Mucosa of rectum (tissue), 2 donors: ENCODE results near the gene CADM1.

Experiments used
- H3K27ac ChIP-seq, 2 donors: one replicate each; pipeline ENCODE4 v1.7.0; 2013; ENCODE audit warnings: inconsistent platforms in 2 of 2, low read depth in 2 of 2, low read length in 2 of 2
- H3K27me3 ChIP-seq, 2 donors: one replicate each; pipeline ENCODE4 v1.7.0; 2013; ENCODE audit warnings: low read length in 2 of 2; ENCODE audit not compliant: control insufficient read depth in 2 of 2, insufficient read depth in 2 of 2
- H3K36me3 ChIP-seq, 2 donors: one replicate each; pipeline ENCODE4 v1.7.0; 2013; ENCODE audit warnings: low read length in 2 of 2; ENCODE audit not compliant: control insufficient read depth in 2 of 2, insufficient read depth in 2 of 2
- H3K4me1 ChIP-seq, 2 donors: one replicate each; pipeline ENCODE4 v1.7.0; 2013; ENCODE audit warnings: low read length in 2 of 2, mild to moderate bottlenecking in 1 of 2; ENCODE audit not compliant: control insufficient read depth in 2 of 2, insufficient read depth in 2 of 2
- H3K4me3 ChIP-seq, 2 donors: one replicate each; pipeline ENCODE4 v1.7.0; 2013; ENCODE audit warnings: low read length in 2 of 2
- H3K9ac ChIP-seq, 2 donors: one replicate each; pipeline ENCODE4 v1.7.0; 2013; ENCODE audit warnings: low read length in 2 of 2, low read depth in 1 of 2, mild to moderate bottlenecking in 1 of 2
- H3K9me3 ChIP-seq, 2 donors: one replicate each; pipeline ENCODE4 v1.7.0; 2013; ENCODE audit warnings: low read length in 2 of 2; ENCODE audit not compliant: control insufficient read depth in 2 of 2
- donor health status: healthy.
- donor health status: Normal muscosa, but diverticular disease.

CADM1 gene

DNA sequence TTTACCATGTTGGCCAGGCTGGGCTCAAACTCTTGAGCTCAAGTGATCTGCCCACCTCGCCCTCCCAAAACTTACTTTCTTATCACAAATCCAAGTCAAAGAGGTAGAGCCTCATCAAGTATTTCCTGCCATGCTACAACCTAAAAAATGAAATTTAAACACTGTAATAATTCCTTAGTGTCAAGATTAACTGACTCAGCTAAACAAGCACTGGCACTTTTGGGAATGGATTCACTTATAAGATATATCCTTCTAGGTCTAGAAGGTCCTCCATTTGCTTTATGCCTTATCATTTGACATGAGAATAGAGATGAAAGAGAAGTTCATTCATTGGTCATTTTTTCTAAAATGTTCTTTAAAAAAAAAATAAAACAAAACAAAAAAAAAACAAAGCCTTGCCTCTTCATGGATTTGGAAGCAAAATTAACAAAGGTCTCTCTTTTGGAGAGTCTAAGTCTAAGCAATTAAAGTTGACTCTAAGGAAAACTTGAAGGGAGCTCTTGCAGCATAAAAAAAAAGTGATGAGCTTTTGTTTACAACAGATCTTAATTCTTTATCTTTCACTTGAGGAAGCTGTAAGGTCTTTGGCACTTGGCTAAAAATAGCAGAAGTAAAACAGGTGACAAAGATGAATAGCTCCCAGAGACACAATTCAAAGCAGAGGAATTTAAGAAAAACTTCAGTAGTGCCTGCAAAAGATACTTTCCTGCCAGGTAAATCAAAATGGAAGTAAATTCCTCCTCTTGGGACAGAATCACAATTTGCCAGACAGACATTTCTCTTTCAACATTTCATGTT, 50.3 kb downstream of the CADM1 start:
- Histone ChIP-seq H3K9me3 (no peaks in the 10 kb centered on the region), H3K4me3 (no peak overlapping the region), H3K36me3 (no peaks in the 10 kb centered on the region), H3K9ac (no peak overlapping the region), H3K27ac (no peak overlapping the region), H3K27me3 (no peaks in the 10 kb centered on the region), H3K4me1 (peaks cover 0 to 5% of the 10 kb centered on the region in 2 donors)

GRCh38 chr11:115452241-115452640, 52.0 kb downstream of the CADM1 start:
- Histone ChIP-seq H3K4me3 (no peak overlapping the region), H3K27me3 (no peaks in the 10 kb centered on the region), H3K4me1 (peaks cover 0 to 5% of the 10 kb centered on the region in 2 donors), H3K27ac (no peak overlapping the region), H3K36me3 (no peaks in the 10 kb centered on the region), H3K9ac (no peak overlapping the region), H3K9me3 (peaks cover 5 to 7% of the 10 kb centered on the region in 2 donors)

- H3K4me1 ChIP-seq = peaks cover 0 to 5% of the 10 kb centered on the region in 2 donors
- H3K27ac ChIP-seq = no peak overlapping the region
- no peaks in the 10 kb centered on the region for H3K36me3 ChIP-seq
- no peak overlapping the region for H3K4me3 ChIP-seq
- H3K27me3 ChIP-seq = no peaks in the 10 kb centered on the region
- H3K9me3 ChIP-seq = peaks cover 10 to 11% of the 10 kb centered on the region in 2 donors
- H3K9ac ChIP-seq = no peak overlapping the region
These were observed 53.7 kb downstream of the CADM1 start for GRCh38 chr11:115450519-115450918.

DNA sequence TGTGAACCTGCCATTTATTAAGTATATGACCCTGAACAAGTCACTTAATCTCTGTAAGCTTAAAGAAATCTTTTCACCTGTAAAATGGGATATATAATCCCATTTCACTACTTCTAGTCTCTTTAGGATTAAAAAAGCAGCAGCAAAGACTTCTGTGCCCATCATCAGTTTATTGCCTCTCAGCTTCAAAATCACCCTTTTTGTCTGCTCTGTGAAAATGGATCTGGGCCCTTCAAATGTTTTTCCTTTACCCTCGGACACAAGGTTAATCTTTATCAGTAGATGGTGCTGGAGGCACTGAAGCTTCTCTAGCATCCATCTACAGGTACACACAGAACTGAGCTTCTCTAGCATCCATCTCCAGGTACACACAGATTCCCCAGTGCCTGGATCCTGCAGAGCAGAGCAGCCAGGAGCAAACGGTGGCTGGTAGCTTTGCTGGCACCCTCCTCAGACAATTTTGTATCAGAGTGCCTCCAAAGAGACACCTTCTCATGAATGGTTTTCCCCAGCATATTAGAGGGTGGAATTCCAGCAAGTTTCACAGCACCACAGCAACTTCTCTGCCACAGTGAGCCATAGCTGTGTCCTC, 56.8 kb downstream of the CADM1 start:
- Histone ChIP-seq H3K4me1 (peaks cover 0 to 3% of the 10 kb centered on the region in 2 donors), H3K27me3 (no peaks in the 10 kb centered on the region), H3K4me3 (no peak overlapping the region), H3K27ac (no peak overlapping the region), H3K36me3 (no peaks in the 10 kb centered on the region), H3K9ac (no peak overlapping the region), H3K9me3 (peaks cover 10 to 11% of the 10 kb centered on the region in 2 donors)

DNA sequence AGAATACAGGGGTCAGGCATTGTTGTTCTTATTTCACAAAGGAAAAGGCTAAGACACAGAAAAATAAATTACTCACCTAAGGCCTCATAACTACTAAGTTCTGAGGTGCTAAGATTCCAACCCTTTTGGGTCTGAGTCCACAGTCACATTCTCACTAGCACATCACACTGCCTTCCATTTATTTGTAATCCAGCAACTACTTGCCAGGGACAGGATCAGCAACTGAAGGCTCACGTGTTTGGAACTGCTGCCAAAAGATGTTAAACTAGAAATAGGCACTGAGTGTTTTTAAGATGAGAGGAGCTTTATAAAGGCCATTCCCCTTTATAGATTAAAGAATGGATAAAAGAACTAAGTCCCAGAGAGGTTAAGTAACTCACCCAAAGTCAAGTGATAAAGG, 58.0 kb downstream of the CADM1 start:
- no peaks in the 10 kb centered on the region for H3K36me3 ChIP-seq
- no peak overlapping the region for H3K9ac ChIP-seq
- H3K27ac ChIP-seq = no peak overlapping the region
- no peaks in the 10 kb centered on the region for H3K27me3 ChIP-seq
- peaks cover 10 to 11% of the 10 kb centered on the region in 2 donors for H3K9me3 ChIP-seq
- no peaks in the 10 kb centered on the region for H3K4me1 ChIP-seq
- no peak overlapping the region for H3K4me3 ChIP-seq

DNA sequence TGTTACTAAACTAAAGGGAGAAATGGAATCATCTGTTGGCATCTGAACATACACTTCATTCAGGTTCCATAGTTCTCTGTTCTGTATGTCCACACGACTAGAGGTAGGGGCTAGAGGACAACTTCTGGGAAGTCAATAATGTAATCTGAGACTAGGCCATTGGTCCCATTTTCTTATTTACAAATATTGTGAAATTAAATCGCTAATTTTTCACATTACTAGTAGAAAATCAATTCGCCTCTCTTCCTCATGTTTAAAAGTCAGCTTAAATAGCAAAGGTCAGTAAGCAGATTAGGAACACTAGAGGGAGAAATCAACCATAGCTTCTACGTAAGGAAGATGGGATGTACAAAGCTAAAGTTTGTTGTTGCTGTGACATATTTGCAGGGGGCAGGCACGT, 59.7 kb downstream of the CADM1 start:
- Histone ChIP-seq H3K36me3 (no peaks in the 10 kb centered on the region), H3K27me3 (no peaks in the 10 kb centered on the region), H3K4me1 (no peaks in the 10 kb centered on the region), H3K9me3 (peaks cover 10 to 11% of the 10 kb centered on the region in 2 donors), H3K4me3 (no peak overlapping the region), H3K9ac (no peak overlapping the region), H3K27ac (no peak overlapping the region)

GRCh38 chr11:115439969-115440540, 64.2 kb downstream of the CADM1 start:
- H3K9me3 ChIP-seq = no peaks in the 10 kb centered on the region
- H3K9ac ChIP-seq = no peak overlapping the region
- H3K4me1 ChIP-seq = no peaks in the 10 kb centered on the region
- no peak overlapping the region for H3K4me3 ChIP-seq
- H3K27me3 ChIP-seq = no peaks in the 10 kb centered on the region
- no peaks in the 10 kb centered on the region for H3K36me3 ChIP-seq
- H3K27ac ChIP-seq = no peak overlapping the region

- no peak overlapping the region for H3K4me3 ChIP-seq
- no peaks in the 10 kb centered on the region for H3K27me3 ChIP-seq
- H3K36me3 ChIP-seq = no peaks in the 10 kb centered on the region
- H3K9ac ChIP-seq = no peak overlapping the region
- H3K4me1 ChIP-seq = no peaks in the 10 kb centered on the region
- H3K27ac ChIP-seq = no peak overlapping the region
- no peaks in the 10 kb centered on the region for H3K9me3 ChIP-seq
These were observed 64.8 kb downstream of the CADM1 start for GRCh38 chr11:115439385-115439784.

GRCh38 chr11:115437902-115438575, 66.2 kb downstream of the CADM1 start:
- Histone ChIP-seq H3K36me3 (no peaks in the 10 kb centered on the region), H3K9ac (no peak overlapping the region), H3K27me3 (no peaks in the 10 kb centered on the region), H3K4me1 (no peaks in the 10 kb centered on the region), H3K4me3 (no peak overlapping the region), H3K9me3 (no peaks in the 10 kb centered on the region), H3K27ac (no peak overlapping the region)

DNA sequence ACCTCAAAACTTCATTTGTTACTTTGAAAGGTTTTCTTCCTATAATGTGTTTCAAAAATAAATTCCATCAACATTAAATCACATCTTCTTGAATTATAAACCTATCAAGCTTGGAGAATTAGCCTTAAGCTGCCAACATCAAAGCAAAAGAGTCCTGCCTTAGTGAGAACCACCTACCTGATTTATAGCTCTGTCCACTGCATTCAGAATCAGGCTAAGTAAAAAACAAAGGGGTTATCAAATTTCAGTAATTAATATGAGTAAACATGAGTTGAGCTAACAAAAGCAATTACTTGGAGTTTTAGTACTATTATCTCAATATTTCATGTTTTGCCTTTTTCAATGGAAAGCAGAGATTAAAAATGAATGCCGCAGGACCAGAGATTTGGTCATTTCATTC, 73.9 kb downstream of the CADM1 start:
- Histone ChIP-seq H3K27ac (no peak overlapping the region), H3K4me3 (no peak overlapping the region), H3K36me3 (no peaks in the 10 kb centered on the region), H3K27me3 (peaks cover 0 to 3% of the 10 kb centered on the region in 2 donors), H3K9ac (no peak overlapping the region), H3K4me1 (no peaks in the 10 kb centered on the region), H3K9me3 (no peaks in the 10 kb centered on the region)
